ENCODE results near the gene MPIG6B.

MPIG6B gene

DNA sequence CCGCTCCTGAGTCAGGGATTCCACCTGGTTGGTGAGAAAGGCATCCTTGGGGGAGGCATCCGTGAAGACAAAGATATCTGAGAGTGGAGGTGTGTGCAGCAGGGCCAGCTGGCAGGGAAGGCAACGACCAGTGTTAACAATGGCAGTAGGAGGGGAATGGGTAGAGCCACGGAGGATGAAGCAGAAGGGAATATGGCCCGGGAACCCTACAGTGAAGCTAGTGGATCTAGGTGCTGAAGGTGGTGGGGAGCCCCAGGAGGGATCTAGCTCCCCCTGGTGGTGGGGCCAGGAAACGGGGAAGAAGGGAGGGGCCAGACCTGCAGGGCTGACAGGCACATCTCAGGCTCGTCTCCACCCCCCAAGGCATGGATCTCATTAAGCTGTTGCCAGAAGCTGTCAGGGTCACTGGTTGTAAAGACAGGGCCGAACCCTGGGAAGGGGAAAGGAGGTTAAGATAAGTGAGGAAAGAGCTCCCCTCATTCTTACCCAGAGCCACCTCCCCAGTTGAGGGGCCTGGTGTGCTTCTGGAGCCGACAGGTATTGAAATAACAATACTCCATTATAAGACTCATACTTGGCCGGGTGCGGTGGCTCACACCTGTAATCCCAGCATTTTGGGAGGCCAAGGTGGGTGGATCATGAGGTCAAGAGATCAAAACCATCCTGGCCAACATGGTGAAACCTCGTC, 46.7 kb downstream of the MPIG6B start:
- DNase-seq = peak; percentile 33

DNA sequence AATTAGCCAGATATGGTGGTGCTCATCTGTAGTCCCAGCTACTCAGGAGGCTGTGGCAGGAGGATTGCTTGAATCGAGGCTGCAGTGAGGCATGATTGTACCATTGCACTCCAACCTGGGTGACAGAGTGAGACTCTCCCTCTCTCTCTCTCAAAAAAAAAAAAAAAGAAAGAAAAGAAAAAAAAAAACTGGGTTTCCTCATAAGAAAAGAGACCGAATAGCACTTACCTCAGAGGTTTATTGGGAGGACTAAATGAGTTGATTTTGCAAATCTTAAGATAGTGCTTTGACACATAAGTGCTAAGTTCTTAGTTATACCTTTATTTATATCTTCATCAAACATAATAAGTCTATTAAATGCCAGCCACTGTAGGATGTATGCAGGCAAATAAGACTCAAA, 47.7 kb downstream of the MPIG6B start:
- no peak for DNase-seq

DNA sequence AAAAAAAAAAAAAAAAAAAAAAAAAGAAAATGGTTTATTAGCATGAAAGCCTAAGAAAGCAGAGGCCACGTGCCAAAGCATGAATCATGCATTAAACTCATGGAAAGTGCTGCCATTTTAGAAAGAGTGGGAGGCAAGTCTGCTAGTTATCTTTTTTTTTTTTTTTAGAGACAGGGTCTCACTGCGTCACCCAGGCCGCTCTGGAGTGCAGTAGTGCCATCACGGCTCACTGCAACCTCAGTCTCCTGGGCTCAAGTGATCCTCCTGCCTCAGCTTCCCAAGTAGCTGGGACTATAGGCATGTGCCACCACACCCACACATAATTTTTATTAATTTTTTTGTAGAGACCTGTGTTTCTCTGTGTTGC, 48.8 kb downstream of the MPIG6B start:
- DNase-seq = no peak

DNA sequence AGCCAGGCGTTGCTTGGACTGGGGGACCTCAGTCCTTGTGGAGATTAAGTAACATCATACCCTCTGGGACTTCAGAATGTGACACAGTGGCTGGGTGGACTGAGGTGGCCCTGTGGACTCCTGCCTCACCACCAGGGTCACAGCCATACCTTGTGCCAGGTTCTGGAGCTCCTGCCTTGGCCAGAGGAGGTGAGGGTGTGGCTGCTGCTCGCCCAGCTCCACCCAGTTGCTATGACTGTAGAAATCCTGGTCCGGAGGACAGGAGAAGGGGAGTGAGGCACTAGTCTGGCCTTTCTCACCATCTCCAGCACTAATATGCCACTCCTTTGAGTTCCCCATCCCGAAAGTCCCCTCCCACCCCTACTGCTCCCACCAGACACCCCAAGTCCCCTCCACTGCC, 52.0 kb downstream of the MPIG6B start:
- DNase-seq = no peak

DNA sequence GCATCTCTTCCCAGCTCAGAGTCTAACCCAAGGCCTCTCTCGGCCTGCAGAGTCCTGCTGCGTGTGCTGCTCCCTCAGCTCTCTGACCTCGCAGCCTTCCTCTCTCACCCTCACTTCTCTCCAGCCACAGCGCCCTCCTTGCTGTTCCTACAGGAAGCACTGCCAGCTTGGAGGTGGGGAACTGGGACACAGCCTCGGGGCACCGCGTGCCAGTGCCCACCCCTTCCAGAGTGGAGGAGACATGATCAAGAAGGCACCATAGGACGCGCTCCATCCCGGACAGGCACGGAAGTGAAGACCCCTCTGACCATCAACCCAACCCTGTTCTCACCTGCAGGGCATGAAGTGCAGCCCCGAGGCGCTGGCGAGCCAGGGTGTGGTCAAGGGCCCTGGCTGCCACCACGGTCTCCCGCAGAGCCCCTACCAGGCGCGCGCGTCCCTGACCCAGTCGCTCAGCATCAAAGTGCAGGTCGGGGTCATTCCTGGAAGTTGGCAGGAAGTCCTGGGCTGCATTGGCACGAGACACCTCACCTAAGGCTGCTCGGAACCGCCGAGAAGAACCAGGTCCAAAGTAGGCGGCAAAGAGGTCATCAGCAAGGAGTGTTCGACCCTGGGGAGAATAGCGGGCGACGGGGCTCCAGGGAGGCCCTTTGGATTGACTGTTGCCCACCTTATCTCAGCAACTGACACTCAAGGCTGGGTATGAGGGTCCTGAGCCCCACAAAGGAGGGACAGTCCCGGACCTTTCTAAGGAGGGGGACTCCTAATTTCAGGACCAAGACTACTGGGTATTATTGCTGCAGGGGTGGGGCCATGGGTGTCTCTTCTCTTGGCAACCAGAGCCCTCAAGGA, 52.7 kb downstream of the MPIG6B start:
- no peak for DNase-seq
